GM19239 (cell line): ENCODE results near the gene CMIP.

Experiments used
- DNase-seq: peaks from one replicate; pipeline ENCODE4 v3.0.0; 2011; ENCODE audit warnings: low spot score; ENCODE audit not compliant: insufficient read length
- FAIRE-seq: peaks from 2 replicates; lab custom pipeline; 2011; peaks lifted over from hg19 to GRCh38; lab: Jason Lieb, UNC

Gene CMIP

DNA sequence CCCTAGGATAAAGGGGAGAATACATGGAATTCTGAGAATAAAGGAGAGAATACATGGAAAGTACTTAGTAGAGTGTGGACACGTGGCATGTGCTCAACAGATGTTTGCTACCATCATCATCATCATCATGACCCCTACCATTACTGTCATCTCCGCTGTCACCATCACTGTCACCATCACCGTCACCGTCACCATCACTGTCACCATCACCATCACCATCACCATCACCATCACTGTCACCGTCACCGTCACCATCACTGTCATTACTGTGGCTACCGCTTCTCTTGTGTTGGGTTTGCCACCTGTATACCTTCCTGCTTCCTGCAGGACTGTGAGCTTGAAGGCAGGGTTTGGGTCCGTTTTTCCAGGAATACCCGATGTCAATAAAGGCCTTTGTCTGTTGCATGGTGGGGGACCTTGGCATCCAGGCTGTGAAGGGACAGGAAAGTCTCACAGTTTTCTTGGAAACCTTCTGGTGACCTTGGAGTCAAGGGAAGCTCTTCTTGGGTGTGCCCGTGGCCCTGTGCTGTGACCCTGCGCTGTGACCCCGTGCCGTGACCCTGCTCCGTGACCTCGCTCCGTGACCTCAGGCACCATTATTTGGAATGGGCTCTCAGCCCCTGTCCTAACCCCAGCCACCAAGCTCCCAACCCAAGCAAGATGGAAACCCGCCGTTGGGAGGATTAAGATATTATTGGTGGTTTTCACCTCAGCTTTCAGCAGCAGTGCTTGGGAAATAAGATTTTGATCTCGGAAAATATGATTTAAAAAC is 14.4 kb downstream of the CMIP start:
- DNase-seq (no peak), FAIRE-seq (no peak)

DNA sequence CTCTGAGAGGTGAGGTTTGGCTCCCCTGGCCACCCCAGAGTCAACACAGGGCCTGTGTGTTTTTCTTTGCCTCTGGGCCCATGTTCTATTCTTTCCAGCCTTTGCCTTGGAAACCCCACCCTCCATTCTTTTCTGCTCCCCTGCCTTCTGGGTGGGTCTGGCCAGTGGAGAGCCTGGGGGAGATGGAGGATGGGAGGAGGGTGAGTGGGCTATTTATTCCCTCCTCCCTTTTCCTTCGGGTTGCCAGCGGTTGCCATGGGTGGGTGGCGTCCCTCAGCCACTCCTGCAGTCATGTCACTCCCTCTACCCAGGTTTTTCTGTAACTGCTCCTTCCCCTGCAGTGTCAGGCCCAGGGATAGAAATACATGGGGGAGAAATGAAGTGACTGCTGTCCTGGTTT is 15.5 kb downstream of the CMIP start:
- DNase-seq (no peak), FAIRE-seq (no peak)

DNA sequence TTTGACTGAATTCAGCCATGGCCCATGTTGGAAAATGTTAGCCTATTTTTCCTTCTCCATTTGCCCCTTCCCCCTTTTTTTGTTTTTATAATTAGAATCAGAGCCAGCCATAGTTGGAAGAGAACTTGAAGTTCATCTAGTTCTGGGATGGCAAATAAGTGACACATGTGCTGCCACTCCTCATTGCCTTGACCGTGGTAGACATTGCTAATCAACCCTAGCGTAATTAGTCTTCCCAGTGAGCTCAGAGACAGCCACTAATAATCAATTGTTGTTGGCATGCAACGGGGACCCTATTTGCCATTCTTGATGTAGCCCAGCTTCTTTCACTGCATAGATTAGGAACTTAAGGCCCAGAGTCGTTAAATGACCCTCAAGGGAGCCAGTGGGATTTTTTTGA is 16.6 kb downstream of the CMIP start:
- no peak for FAIRE-seq
- DNase-seq = no peak

- FAIRE-seq (no peak), DNase-seq (no peak)
Observed at GRCh38 chr16:81461766-81462165, 17.2 kb downstream of the CMIP start.

DNA sequence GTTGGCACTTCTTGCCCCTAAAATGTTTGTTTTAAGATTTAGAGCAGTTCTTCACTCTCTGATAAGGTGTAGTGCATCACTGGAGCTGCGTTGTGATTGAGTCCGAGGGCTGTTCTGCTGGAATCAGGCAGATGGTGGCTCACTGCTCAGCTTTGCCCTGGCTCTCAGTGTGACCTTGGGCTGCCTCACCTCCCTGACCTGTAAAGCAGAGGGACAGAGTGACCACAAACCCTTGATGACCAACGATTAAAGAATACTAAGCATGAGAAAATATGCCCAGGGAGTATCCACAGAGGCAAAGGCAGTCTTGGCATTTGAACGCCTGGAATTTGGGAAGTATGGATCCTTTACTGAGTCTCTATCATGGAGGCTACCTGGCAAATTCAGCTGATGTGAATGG is 18.1 kb downstream of the CMIP start:
- FAIRE-seq (no peak), DNase-seq (no peak)

- FAIRE-seq (no peak), DNase-seq (no peak)
Observed at GRCh38 chr16:81463296-81463890, 18.8 kb downstream of the CMIP start.

DNA sequence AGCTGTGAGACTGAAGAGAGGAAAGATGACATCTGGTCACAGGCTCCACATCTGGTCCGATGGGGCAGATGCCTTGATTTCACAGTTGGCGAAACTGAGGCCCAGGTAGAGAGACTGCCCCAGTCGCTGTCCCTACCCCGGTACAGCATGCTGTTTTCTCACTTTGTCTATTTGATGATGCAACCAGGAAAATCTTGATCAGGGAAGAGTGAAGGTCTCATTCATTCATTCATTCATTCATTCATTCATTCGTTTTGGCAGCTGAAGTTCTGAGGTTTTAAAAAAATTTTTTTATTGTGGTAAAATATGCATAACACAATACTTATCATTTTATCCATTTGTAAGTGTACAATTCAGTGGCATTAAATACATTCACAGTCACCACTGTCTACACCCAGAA is 19.7 kb downstream of the CMIP start:
- no peak for FAIRE-seq

GRCh38 chr16:81465375-81465943 is 20.9 kb downstream of the CMIP start:
- DNase-seq (no peak), FAIRE-seq (no peak)

More for the DNA sequence above, 19.7 kb downstream of the CMIP start:
- DNase-seq = no peak

GRCh38 chr16:81466356-81466980 is 21.9 kb downstream of the CMIP start:
- no peak for FAIRE-seq
- no peak for DNase-seq

DNA sequence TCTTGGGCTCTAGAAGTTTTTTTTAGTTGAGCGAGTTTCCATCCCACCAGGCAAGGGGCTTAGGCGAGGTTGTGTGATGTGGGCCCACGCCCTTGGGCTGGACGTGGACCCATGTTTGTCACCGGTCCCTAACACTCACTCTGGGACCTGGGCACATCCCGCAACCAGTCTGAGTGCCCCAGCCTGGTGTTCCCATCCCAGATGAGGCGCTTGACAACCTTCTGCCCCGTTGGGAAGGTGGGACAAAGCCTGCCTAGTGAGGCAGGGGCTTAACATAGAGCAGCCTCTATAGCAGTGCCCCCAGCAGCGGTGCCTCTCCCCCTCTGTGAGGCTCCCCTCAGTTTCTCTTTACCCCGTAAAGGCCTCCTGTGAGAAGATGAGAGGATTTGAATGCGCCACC is 22.5 kb downstream of the CMIP start:
- no peak for FAIRE-seq
- DNase-seq = no peak

GRCh38 chr16:81467815-81468214 is 23.2 kb downstream of the CMIP start:
- FAIRE-seq = no peak
- DNase-seq = no peak

GRCh38 chr16:81468269-81468902 is 23.8 kb downstream of the CMIP start:
- DNase-seq (no peak), FAIRE-seq (no peak)

- FAIRE-seq (no peak), DNase-seq (no peak)
Observed at GRCh38 chr16:81469183-81469677, 24.6 kb downstream of the CMIP start.

DNA sequence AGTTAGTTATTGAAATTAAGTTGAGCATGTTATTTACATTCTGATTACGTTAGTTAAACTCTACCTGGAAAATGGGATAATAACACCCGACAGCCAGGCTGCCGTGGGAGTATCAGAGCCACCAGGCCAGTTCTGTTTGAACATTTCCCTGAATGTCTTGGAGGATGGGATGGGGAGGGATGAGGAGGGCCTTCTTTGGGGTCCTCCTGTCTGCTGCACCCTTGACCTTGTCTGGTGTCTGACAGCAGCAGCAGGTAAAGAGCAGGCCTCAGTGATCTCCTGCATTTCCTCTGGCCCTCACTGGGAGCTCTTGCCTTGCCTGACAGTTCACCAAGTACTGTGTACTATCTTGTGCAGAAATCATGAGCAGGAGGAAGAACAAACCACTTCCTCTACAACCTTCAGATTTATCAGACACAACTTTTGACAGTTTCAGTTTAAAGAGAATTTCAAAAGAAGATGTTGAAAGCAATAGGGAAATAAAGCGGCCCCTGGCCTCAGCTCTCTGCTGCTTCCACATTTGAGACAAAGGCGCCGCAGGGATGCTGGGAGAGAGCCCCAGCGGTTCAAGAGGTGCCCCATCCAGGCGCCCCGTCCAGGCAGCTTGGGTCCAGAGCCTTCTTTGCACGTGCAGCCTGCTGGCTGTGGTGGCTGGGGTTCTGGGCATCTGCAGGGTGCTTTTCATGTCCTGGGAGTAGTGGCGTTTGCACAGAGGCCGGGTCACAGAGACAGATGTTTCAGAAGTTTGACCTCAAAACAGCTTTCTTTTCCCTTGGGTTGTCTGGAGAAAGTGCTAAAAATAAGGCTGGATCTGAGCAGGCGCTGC is 25.3 kb downstream of the CMIP start:
- FAIRE-seq = peak; percentile 94

GRCh38 chr16:81470796-81471636 is 26.4 kb downstream of the CMIP start:
- no peak for FAIRE-seq
- DNase-seq = no peak

More for the DNA sequence above, 25.3 kb downstream of the CMIP start:
- DNase-seq = peak; percentile 76

GRCh38 chr16:81471882-81472281 is 27.3 kb downstream of the CMIP start:
- no peak for FAIRE-seq

DNA sequence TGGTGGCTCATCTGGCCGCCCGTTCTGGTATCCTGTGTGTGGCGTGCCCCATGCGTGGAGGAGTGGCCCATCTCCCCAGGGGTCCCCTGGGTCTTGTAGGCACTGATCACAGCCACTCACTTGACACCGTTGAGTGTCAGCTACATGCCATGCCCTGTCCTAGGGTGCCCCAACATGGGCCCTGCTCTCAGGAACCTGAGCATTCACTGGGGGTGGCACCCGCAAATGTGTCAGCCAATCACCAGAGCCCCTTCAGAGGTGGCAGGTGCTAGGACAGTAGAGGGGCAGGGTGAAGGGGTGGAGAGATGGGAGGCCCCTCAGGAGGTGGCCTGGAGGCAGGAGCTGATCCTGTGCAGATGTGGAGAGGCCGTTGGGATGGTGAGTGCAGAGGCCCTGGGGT is 27.8 kb downstream of the CMIP start:
- FAIRE-seq = no peak
- DNase-seq = no peak

More at GRCh38 chr16:81471882-81472281, 27.3 kb downstream of the CMIP start:
- DNase-seq = no peak

GRCh38 chr16:81473066-81473488 is 28.5 kb downstream of the CMIP start:
- FAIRE-seq = no peak

DNA sequence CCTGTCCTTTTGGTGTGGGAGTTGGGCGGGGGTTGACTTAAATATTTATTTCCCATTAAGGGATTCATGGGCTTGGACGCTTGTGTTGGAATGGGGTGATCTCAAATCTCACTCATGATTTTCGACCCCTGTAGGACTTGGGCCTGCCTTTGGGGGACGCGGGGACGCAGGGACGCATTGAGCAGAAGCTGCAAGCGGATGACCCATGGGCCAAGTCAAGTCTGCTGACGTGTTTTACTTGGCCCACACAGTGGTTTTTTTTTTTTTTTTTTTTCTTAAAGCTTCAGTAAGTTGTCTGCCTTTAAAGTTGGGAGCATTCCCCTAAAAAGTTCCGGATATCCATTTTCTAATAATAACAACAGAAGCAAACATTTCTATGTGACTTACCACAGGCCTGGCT is 28.9 kb downstream of the CMIP start:
- no peak for FAIRE-seq
- no peak for DNase-seq

More at GRCh38 chr16:81473066-81473488, 28.5 kb downstream of the CMIP start:
- DNase-seq = no peak
